Suppressor macrophage (primary cell): ENCODE measurements around the gene GUCY2D.
"Not testable (repeated sequence)": the region's sequence is repeated elsewhere in the genome, so short reads cannot be mapped to it uniquely, and the experiment has no call there.

Experiments used
- DNase-seq, 4 experiments: peaks; one replicate each; pipeline ENCODE4 v3.0.0-alpha.2; 2020 to 2022
- total RNA-seq, 17 experiments: gene quantifications; one replicate each; lab custom pipeline; 2026; ENCODE audit warnings: mixed read lengths in 6 of 17, inconsistent platforms in 3 of 17; lab: John Stamatoyannopoulos, UW

Gene GUCY2D
- total RNA-seq = 0 to 2.1 (median 0.18) reads per million in 17 experiments

- peak; percentile 62 to 80 (median 71) for DNase-seq
Measured at GRCh38 chr17:8001976-8002720, at the start of gene GUCY2D. Gene GUCY2D (plus strand): TSS chr17:8002615. CDS start chr17:8003048, 433 bp downstream.

DNA sequence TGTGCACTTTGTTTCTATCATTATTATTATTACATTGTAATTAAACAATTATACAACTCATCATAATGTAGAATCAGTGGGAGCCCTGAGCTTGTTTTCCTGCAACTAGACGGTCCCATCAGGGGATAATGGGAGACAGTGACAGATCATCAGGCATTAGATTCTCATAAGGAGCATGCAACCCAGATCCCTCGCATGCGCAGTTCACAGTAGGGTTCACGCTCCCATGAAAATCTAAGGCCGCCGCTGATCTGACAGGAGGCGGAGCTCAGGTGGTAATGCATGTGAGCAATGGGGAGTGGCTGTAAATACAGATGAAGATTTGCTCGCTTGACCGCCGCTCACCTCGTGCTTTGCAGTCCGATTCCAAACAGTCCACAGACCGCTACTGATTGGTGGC lies 49.1 kb upstream of the GUCY2D start:
- not testable (repeated sequence) for DNase-seq

DNA sequence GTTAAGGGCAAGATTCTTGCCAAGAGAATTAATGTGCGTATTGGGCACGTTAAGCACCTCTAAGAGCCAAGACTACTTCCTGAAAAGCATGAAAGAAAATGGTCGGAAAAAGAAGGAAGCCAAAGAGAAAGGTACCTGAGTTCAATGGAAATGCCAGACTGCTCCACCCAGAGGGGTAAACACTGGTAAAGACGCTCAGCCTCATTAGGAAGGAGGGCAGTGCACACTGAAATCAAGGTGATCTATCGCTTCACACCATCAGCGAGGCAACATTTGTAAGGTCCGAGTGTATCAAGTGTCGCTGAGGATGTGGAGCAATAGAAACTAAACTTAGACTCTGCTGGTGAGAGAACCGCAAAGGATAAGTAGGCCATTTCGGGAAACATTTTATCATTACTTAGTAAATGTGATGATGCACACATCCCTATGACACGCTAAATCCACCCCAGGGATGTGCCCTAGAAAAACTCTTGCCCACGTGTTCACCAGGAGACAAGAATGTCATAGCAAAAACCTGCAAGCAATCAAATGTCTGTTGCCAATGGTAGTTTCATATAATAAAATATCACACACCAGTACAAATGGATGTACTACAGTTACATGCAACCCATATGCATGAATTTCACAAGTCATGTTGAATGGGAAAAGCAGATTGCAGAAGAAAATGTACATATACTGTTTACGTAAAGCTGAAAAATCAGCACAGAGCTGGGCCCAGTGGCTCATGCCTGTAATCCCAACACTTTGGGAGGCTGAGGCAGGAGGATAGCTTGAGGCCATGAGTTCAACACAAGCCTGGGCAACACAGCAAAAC lies 46.8 kb upstream of the GUCY2D start:
- no peak for DNase-seq

DNA sequence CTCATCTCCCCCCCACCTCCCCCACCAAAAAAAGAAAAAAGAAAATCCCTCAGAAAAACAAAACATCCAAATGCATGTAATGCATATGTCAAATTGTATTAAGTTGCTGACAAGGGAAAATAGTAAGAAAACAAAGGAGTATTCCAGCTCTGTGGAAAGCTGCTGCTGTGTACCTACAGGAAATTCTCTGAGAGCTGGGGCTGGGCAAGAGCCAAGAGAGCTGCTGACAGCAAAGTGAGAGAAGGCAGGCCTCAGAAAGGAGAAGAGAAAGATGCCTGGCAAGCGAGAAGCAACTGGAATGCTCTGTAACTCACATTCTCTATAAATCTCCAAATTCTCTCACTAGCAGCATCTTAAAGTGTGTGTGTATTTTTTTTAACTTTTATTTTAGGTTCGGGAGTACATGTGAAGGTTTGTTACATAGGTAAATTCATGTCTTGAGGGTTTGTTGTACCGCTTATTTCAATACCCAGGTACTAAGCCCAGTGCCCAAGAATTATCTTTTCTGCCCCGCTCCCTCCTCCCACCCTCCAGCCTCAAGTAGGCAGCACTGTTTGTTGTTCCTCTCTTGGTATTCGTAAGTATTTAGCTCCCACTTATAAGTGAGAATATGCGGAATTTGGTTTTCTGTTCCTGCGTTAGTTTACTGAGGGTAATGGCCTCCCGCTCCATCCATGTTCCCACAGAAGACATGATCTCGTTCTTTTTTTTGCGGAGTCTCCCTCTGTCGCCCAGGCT lies 46.0 kb upstream of the GUCY2D start:
- peak; percentile 28 to 55 (median 44) for DNase-seq

GRCh38 chr17:7959503-7960253 lies 42.7 kb upstream of the GUCY2D start:
- DNase-seq = peak; percentile 17 to 39 (median 22)

- DNase-seq = no peak
Measured at GRCh38 chr17:7961421-7961820, 41.0 kb upstream of the GUCY2D start.

DNA sequence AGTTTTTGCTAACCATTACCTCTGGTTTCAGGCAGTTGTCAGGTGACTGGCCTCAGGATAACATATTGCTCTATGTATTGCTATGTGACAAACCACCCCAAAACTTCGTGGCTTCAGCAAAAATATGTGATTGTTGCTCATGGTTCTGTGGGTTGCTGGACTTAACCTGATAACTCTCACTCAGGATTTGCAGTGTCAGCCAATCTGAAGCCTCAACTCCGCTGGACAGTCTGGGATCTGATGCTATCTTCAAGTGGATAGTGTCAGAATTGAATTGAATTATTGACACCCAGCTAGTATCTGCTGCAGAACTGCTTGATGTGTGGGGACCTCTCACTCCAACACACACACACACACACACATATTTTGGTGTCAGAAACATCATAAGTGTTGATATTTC lies 34.7 kb upstream of the GUCY2D start:
- DNase-seq = no peak

GRCh38 chr17:7969433-7969832 lies 33.0 kb upstream of the GUCY2D start:
- DNase-seq = peak; percentile 55 to 69 (median 67)

- DNase-seq = no peak
Measured at GRCh38 chr17:7971651-7972050, 30.8 kb upstream of the GUCY2D start.

DNA sequence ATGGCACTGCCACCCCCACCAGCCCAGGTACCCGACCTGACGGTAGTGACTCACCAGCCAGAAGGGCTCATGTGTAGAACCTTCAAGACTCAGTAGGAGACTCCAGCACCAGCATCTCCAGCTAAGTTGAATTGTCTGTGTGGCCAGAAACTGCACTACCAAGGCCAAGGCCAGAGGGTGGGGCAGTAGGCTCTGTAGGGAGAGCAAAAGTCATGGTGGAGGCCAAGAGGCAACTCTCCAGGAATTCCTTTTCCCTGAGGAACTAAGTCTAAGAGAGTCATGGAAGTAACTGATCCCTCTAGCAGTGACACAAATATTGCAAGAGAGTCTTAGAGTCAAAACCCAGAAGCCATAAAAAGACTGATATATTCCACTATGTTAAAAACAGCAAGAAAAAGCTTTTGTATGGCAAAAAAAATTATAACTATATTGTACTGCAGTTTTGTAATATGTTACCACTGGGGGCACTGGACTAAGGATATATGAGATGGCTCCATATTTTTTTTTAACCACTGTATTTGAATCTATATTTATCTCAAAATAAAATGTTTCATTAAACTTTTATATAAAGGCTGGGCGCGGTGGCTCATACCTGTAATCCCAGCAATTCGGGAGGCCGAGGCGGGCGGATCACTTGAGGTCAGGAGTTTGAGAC lies 30.2 kb upstream of the GUCY2D start:
- DNase-seq = no peak

DNA sequence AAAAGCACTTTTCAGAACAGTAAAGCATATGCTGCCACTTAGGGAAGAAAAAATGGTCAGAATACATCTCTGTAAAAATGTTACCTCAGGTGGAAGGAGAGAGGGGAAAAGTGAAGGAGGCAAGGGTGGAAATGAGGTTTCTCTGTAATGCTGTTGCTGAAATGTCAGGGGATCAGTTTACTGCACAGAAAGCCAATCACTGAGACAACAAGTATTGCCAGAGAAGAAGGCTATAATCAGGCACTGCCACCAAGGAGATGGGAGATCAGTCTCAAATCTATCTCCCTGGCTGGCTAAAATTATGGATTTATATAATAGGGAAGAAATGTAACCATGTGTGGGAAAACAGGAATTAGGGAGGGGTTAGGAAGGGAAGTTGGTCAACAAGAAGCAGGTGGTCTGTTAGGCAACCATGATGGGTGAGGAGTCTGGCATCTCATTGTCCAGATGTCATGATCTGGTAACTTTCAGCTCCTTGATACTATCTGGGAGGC lies 27.7 kb upstream of the GUCY2D start:
- DNase-seq = no peak

- no peak for DNase-seq
Measured at GRCh38 chr17:7977039-7977438, 25.4 kb upstream of the GUCY2D start.

- DNase-seq = no peak
Measured at GRCh38 chr17:7977805-7978204, 24.6 kb upstream of the GUCY2D start.

DNA sequence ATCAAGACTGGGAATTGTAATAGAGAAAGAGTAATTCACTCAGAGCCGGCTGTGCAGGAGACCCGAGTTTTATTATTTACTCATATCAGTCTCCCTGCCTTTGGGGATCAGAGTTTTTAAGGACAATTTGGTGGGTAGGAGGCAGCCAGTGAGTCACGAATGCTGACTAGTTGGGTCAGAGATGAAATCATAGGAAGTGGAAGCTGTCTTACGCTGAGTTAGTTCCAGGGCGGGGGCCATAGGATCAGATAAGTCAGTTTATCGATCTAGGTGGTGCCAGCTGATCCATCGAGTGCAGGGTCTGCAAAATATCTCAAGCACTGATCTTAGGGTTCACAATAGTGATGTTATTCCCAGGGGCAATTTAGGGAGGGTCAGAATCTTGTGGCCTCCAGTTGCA lies 20.2 kb upstream of the GUCY2D start:
- peak; percentile 73 to 87 (median 82) for DNase-seq

- DNase-seq = peak in 2 of 4 experiments; percentile 27 to 31
Measured at GRCh38 chr17:7982666-7983065, 19.7 kb upstream of the GUCY2D start.

DNA sequence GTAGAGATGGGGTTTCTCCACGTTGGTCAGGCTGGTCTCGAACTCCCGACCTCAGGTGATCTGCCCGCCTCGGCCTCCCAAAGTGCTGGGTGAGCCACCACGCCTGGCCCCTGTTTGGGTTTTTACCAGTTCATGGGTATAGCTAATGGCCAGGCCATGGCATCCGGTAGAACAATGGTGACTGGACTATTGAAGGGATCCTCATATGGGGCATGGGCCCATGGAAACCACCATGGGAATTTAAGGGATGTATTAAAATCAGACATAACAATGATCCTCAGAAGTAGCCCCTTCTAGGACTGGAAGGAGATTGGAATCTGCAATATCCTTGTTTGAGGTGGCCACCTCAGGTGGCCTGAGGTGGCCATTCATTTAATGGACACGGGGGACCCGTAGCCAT lies 17.5 kb upstream of the GUCY2D start:
- no peak for DNase-seq

- DNase-seq = no peak
Measured at GRCh38 chr17:7987112-7987893, 15.1 kb upstream of the GUCY2D start.

DNA sequence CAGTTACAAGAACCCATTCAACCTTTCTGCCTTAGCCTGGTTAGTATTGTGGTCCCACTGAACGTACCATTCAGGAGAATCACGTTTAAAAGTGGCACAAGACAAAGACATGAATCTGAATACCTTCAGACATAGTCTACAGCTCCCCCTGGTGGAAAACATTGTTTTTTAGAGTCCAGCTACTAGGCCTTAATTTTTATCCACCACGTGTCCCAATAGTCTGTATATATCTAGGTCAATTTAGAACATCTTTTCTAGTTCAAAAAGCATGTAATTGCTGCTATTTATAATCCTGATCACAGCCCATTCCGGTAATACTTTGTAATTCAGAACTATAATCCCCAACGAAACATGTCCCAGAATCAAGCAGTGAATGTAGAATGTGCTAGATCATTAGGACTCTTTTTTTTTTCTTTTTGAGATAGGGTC lies 13.7 kb upstream of the GUCY2D start:
- peak; percentile 83 to 95 (median 92) for DNase-seq

DNA sequence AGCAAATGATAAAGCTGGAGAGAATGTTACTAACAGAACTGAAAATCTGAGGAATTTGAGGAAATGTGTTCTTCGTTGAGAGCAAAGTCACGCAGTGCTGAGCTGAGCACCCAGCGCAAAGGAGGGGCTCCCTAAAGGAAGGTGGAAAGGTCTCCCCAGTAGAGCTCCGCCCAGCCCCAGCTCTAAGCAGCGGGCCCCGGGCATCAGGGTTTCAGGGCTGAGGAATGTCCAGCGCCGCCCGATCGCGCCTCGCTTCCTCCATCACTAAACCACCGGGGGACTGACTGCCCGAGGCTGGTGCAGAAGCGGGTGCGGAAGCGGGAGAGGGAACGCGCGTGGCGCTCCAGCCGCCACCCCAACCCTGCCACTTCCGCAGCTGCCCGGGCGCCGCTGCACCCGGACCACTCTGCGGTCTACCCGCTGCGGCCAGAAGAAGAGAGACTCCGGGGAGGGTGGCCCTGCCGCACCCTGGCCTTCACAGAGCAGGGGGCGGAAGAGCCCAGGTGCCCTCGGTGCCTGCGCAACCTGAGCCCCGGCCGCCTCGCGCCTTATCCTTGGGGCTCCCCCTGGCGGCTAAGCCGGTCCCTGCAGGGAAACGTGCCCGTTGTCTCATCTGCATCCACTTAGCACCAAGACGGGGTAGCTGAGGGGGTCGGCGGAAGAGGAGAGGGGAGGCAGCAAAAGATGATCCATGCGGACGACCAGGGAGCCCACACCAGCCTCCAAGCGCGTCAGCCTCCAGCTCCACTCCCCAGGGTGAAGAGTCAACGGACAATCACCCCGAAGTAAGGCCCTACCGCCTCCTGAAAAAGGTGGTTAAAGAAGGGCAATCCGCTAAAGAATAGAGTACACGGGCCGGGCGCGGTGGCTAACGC lies 12.4 kb upstream of the GUCY2D start:
- DNase-seq = peak; percentile 78 to 91 (median 88)

DNA sequence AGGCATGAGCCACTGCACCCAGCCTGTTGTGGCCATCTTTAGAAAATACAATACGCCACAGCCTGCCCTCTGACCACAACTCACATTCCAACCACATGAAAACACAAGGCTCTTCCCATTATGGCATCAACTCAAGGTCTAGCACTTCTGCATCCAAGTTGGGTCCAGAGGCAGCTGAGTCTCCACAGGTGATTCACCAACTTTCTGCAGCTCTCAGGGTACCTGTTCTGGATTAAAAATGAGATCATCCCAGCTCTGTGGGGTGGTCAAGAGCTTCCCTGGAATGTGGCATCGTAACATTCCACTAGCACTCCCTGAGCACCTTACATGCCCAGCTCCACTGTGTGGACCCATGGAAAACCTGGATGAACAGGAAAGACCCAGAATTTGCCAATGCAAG lies 9.9 kb upstream of the GUCY2D start:
- no peak for DNase-seq
